Measurements from ENCODE around the gene PMVK. TPM values are rescaled to one million over a fixed set of nuclear protein-coding genes. Genes with fewer than 3 reads are reported as not detected.

Gene PMVK
- total and polyA plus RNA-seq, 3 experiments from 2014 or later, result 44.7 to 55.5 (median 45.2) TPM

GRCh38 chr1:154959426-154959780 lies 22.9 kb upstream of the PMVK start:
- no peaks in the 10 kb centered on the region for H3K9me3 Mint-ChIP-seq
- peaks cover 0 to 3% of the 10 kb centered on the region in 2 donors for H3K27me3 Mint-ChIP-seq
- CTCF ChIA-PET, result interaction anchor here (3.7 kb wide), 1 partner anchor 58 kb away, joined by 42 read pairs; no protein-coding TSS in a partner anchor
- H3K27ac Mint-ChIP-seq, result peak overlapping the region in 3 of 8 donors; percentile 76 to 97 (median 86)
- Histone ChIP-seq H3K27ac (ENCODE audit: low read depth, low read length) (no peak overlapping the region), H3K27me3 (ENCODE audit: insufficient read depth, low read length, poor library complexity, severe bottlenecking) (no peaks in the 10 kb centered on the region), H3K9me3 (ENCODE audit: low read length) (no peaks in the 10 kb centered on the region), H3K4me3 (ENCODE audit: low read length) (no peak overlapping the region), H3K4me1 (ENCODE audit: insufficient read depth, low read length) (peaks cover 41% of the 10 kb centered on the region), H3K36me3 (ENCODE audit: insufficient read depth, low read length) (peaks cover 6% of the 10 kb centered on the region)
- POLR2A ChIA-PET, result interaction anchor here (0.6 to 1.2 kb wide), 2 partner anchors 37 to 57 kb away, joined by 3 read pairs; no protein-coding TSS in a partner anchor
- H3K4me3 Mint-ChIP-seq, result peak overlapping the region in 3 of 7 donors; percentile 15 to 96 (median 58)
- H3K4me1 Mint-ChIP-seq, result peaks cover 46 to 78% (median 66%) of the 10 kb centered on the region in 3 donors
- peaks cover 0 to 69% (median 5%) of the 10 kb centered on the region in 3 donors for H3K36me3 Mint-ChIP-seq
- peak in 1 of 5 donors; percentile 43 for DNase-seq

GRCh38 chr1:154958681-154959425 lies 22.3 kb upstream of the PMVK start:
- H3K27me3 ChIP-seq (ENCODE audit: insufficient read depth, low read length, poor library complexity, severe bottlenecking), result no peaks in the 10 kb centered on the region
- H3K9me3 ChIP-seq (ENCODE audit: low read length), result no peaks in the 10 kb centered on the region
- Mint-ChIP-seq H3K27me3 (peaks cover 0 to 3% of the 10 kb centered on the region in 2 donors), H3K36me3 (peaks cover 0 to 69% (median 5%) of the 10 kb centered on the region in 3 donors), H3K9me3 (no peaks in the 10 kb centered on the region), H3K27ac (peak overlapping the region in 5 of 8 donors; percentile 63 to 99 (median 73)), H3K4me1 (peaks cover 50 to 82% (median 68%) of the 10 kb centered on the region in 3 donors), H3K4me3 (peak overlapping the region in 4 of 7 donors; percentile 28 to 96 (median 43))
- CTCF ChIA-PET, result interaction anchor here (1.5 kb wide), 1 partner anchor 12 kb away, joined by 4 read pairs; no protein-coding TSS in a partner anchor
- peak in 1 of 5 donors; percentile 47 for DNase-seq
- no peak overlapping the region for H3K27ac ChIP-seq (ENCODE audit: low read depth, low read length)
- H3K4me1 ChIP-seq (ENCODE audit: insufficient read depth, low read length), result peaks cover 47% of the 10 kb centered on the region
- peaks cover 4% of the 10 kb centered on the region for H3K36me3 ChIP-seq (ENCODE audit: insufficient read depth, low read length)
- POLR2A ChIA-PET, result interaction anchor here (0.6 to 1.1 kb wide), 2 partner anchors 25 to 58 kb away, joined by 3 read pairs; no protein-coding TSS in a partner anchor
- no peak overlapping the region for H3K4me3 ChIP-seq (ENCODE audit: low read length)

DNA sequence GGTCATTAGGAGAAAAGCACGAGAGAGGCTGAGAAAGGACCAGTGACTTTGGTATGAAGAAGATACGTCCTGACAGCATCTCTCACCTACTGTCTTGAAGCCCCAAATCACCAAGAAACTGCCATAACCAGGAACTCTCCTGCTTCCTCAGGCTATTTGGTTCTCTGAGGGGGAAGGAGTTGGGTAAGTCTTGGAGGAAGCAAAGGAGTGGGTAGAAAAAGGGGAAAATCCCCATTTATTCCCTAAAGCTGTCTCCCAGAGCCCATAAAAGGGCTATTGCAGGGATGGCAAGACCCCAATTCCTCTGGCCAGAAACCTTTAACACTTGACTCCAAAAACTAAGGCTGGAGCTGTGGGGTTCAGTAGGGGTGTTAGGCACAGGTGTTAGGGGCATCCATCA lies 21.5 kb upstream of the PMVK start:
- H3K4me1 ChIP-seq (ENCODE audit: insufficient read depth, low read length), result peaks cover 55% of the 10 kb centered on the region

GRCh38 chr1:154957091-154957657 lies 20.7 kb upstream of the PMVK start:
- Mint-ChIP-seq H3K9me3 (no peaks in the 10 kb centered on the region), H3K36me3 (peaks cover 0 to 69% (median 5%) of the 10 kb centered on the region in 3 donors), H3K27ac (peak overlapping the region in 7 of 8 donors; percentile 83 to 100 (median 100)), H3K4me1 (peaks cover 57 to 83% (median 69%) of the 10 kb centered on the region in 3 donors), H3K4me3 (peak overlapping the region in 5 of 7 donors; percentile 29 to 97 (median 58)), H3K27me3 (peaks cover 0 to 8% of the 10 kb centered on the region in 2 donors)
- no peak overlapping the region for H3K4me3 ChIP-seq (ENCODE audit: low read length)
- H3K4me1 ChIP-seq (ENCODE audit: insufficient read depth, low read length), result peaks cover 55% of the 10 kb centered on the region
- H3K27ac ChIP-seq (ENCODE audit: low read depth, low read length), result peak overlapping the region; percentile 7
- peak in 1 of 5 donors; percentile 7 for DNase-seq
- H3K36me3 ChIP-seq (ENCODE audit: insufficient read depth, low read length), result peaks cover 4% of the 10 kb centered on the region
- CTCF ChIA-PET, result interaction anchor here (1.0 kb wide), 1 partner anchor 12 kb away, joined by 3 read pairs; no protein-coding TSS in a partner anchor
- POLR2A ChIA-PET, result no interaction called here
- no peaks in the 10 kb centered on the region for H3K27me3 ChIP-seq (ENCODE audit: insufficient read depth, low read length, poor library complexity, severe bottlenecking)
- H3K9me3 ChIP-seq (ENCODE audit: low read length), result no peaks in the 10 kb centered on the region

More for the DNA sequence above, 21.5 kb upstream of the PMVK start:
- Mint-ChIP-seq H3K27ac (peak overlapping the region in 5 of 8 donors; percentile 10 to 100 (median 83)), H3K4me3 (peak overlapping the region in 2 of 7 donors; percentile 40 to 97), H3K27me3 (peaks cover 0 to 4% of the 10 kb centered on the region in 2 donors), H3K36me3 (peaks cover 0 to 64% (median 5%) of the 10 kb centered on the region in 3 donors), H3K4me1 (peaks cover 55 to 83% (median 69%) of the 10 kb centered on the region in 3 donors), H3K9me3 (no peaks in the 10 kb centered on the region)
- DNase-seq, result no peak
- Histone ChIP-seq H3K27ac (ENCODE audit: low read depth, low read length) (no peak overlapping the region), H3K4me3 (ENCODE audit: low read length) (no peak overlapping the region), H3K36me3 (ENCODE audit: insufficient read depth, low read length) (peaks cover 4% of the 10 kb centered on the region), H3K27me3 (ENCODE audit: insufficient read depth, low read length, poor library complexity, severe bottlenecking) (no peaks in the 10 kb centered on the region), H3K9me3 (ENCODE audit: low read length) (no peaks in the 10 kb centered on the region)
- CTCF ChIA-PET, result interaction anchor here (1.5 kb wide), 1 partner anchor 13 kb away, joined by 4 read pairs; no protein-coding TSS in a partner anchor
- POLR2A ChIA-PET, result interaction anchor here (1.1 kb wide), 1 partner anchor 26 kb away, joined by 3 read pairs; no protein-coding TSS in a partner anchor

- peak overlapping the region; percentile 85 for H3K4me3 ChIP-seq (ENCODE audit: low read length)
- H3K36me3 Mint-ChIP-seq, result peaks cover 0 to 74% (median 5%) of the 10 kb centered on the region in 3 donors
- CTCF ChIA-PET, result interaction anchor here (1.0 to 5.9 kb wide), 8 partner anchors 12 to 217 kb away, joined by 3 to 65 read pairs (median 8); partner anchors contain the start of genes CKS1B, KRTCAP2, SHC1 and TRIM46
- peak overlapping the region; percentile 95 to 99 (median 97) for H3K4me3 Mint-ChIP-seq
- H3K27ac Mint-ChIP-seq, result peak overlapping the region; percentile 99 to 100 (median 100)
- peak in 1 of 5 donors; percentile 42 for DNase-seq
- no peaks in the 10 kb centered on the region for H3K9me3 Mint-ChIP-seq
- H3K9me3 ChIP-seq (ENCODE audit: low read length), result no peaks in the 10 kb centered on the region
- H3K27ac ChIP-seq (ENCODE audit: low read depth, low read length), result peak overlapping the region; percentile 100
- H3K27me3 ChIP-seq (ENCODE audit: insufficient read depth, low read length, poor library complexity, severe bottlenecking), result no peaks in the 10 kb centered on the region
- POLR2A ChIA-PET, result interaction anchor here (0.9 to 3.8 kb wide), 4 partner anchors 16 to 61 kb away, joined by 3 to 45 read pairs (median 11); partner anchors contain the start of gene PMVK
- H3K27me3 Mint-ChIP-seq, result peaks cover 0 to 9% of the 10 kb centered on the region in 2 donors
- peaks cover 60% of the 10 kb centered on the region for H3K4me1 ChIP-seq (ENCODE audit: insufficient read depth, low read length)
- peaks cover 4% of the 10 kb centered on the region for H3K36me3 ChIP-seq (ENCODE audit: insufficient read depth, low read length)
- peaks cover 60 to 87% (median 74%) of the 10 kb centered on the region in 3 donors for H3K4me1 Mint-ChIP-seq
Observed at GRCh38 chr1:154956544-154956941, 20.0 kb upstream of the PMVK start.

DNA sequence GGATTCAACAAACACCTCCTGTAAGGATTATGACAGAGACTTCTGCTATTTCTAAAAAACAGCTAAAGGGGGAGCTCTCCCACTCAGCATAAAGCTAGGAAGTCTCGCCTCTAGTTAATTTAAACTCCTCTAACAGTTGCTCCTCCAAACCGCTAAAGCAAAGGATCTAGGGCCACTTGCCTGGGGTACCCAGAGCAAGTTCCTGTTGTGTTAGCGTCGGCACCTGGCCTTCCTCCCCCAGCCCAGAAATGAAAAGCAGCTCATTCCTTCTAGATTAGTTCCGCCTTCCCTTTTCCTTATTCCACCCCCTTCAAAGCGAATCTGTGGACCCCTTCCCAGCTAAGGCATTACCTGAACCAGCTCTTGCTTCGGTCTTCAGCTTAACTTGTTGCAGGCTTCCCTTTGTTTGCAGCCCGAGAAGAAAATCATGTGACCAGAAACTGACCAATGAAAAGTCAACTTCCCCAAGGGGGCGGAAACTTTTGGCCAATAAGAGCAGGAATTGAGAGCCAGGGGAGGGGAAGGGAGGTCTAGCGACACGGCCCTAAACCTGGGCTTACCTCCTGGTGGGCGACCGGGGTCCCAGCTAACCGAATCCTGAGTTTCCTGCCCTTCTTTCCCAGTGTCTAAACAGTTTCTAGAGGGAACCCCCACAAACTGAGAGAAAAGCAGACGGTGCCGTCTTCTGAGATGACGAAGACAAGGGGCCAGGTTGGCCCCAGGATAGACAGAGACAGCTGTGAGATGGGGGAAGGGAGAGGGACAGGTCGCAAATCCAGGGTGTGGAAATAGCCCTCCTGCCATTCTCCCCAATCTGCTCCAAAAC lies 19.4 kb upstream of the PMVK start, which contains the start of gene PBXIP1:
Gene PBXIP1 (minus strand): TSS at position 382 of the 826 bp plus-strand sequence. CDS start 2,378 bp downstream, outside the sequence.
- Mint-ChIP-seq H3K9me3 (no peaks in the 10 kb centered on the region), H3K36me3 (peaks cover 0 to 77% (median 5%) of the 10 kb centered on the region in 3 donors), H3K27me3 (peaks cover 0 to 9% of the 10 kb centered on the region in 2 donors), H3K4me1 (peaks cover 63 to 90% (median 77%) of the 10 kb centered on the region in 3 donors), H3K27ac (peak within 1 kb of the TSS; percentile 99 to 100 (median 100)), H3K4me3 (peak within 1 kb of the TSS; percentile 95 to 99 (median 97))
- Histone ChIP-seq H3K9me3 (ENCODE audit: low read length) (no peaks in the 10 kb centered on the region), H3K36me3 (ENCODE audit: insufficient read depth, low read length) (peaks cover 9% of the 10 kb centered on the region), H3K27me3 (ENCODE audit: insufficient read depth, low read length, poor library complexity, severe bottlenecking) (no peaks in the 10 kb centered on the region), H3K4me3 (ENCODE audit: low read length) (peak within 1 kb of the TSS; percentile 85), H3K27ac (ENCODE audit: low read depth, low read length) (peak within 1 kb of the TSS; percentile 100), H3K4me1 (ENCODE audit: insufficient read depth, low read length) (peaks cover 66% of the 10 kb centered on the region)
- peak; percentile 67 to 94 (median 89) for DNase-seq
- CTCF ChIA-PET, result interaction anchor here (0.5 to 5.9 kb wide), 18 partner anchors 11 to 533 kb away, joined by 3 to 65 read pairs (median 6); partner anchors contain the start of genes CKS1B, KRTCAP2, PMVK and SHC1
- POLR2A ChIA-PET, result interaction anchor here (0.6 to 3.8 kb wide), 13 partner anchors 16 to 620 kb away, joined by 3 to 45 read pairs (median 7); partner anchors contain the start of genes FLAD1, KRTCAP2 and PMVK

Data from CD8-positive, alpha-beta memory T cell (primary cell).